Endometrium (tissue), 2 donors: ENCODE results near the gene INSIG1.

Experiments
- FAIRE-seq: peaks from 2 replicates; lab custom pipeline; 2012; peaks lifted over from hg19 to GRCh38; lab: Jason Lieb, UNC
- donor health status: control.
- donor health status: control.

INSIG1 gene

GRCh38 chr7:155285423-155285822 is 12.3 kb upstream of the INSIG1 start:
- no peak for FAIRE-seq

- no peak for FAIRE-seq
These were observed 11.8 kb upstream of the INSIG1 start for GRCh38 chr7:155285833-155286232.

- FAIRE-seq: no peak
These were observed 11.0 kb upstream of the INSIG1 start for GRCh38 chr7:155286686-155287085.

GRCh38 chr7:155287284-155287935 is 10.3 kb upstream of the INSIG1 start:
- no peak for FAIRE-seq

GRCh38 chr7:155288055-155288454 is 9.6 kb upstream of the INSIG1 start:
- no peak for FAIRE-seq

- no peak for FAIRE-seq
These were observed 8.6 kb upstream of the INSIG1 start for GRCh38 chr7:155289107-155289506.

GRCh38 chr7:155289949-155290501 is 7.7 kb upstream of the INSIG1 start:
- no peak for FAIRE-seq

- FAIRE-seq: no peak
These were observed 6.6 kb upstream of the INSIG1 start for GRCh38 chr7:155291045-155291530.

- no peak for FAIRE-seq
These were observed 5.9 kb upstream of the INSIG1 start for GRCh38 chr7:155291729-155292128.

GRCh38 chr7:155292680-155293226 is 4.9 kb upstream of the INSIG1 start:
- FAIRE-seq: no peak

GRCh38 chr7:155293721-155294510 is 3.8 kb upstream of the INSIG1 start:
- no peak for FAIRE-seq

GRCh38 chr7:155294511-155294778 is 3.2 kb upstream of the INSIG1 start:
- no peak for FAIRE-seq

- no peak for FAIRE-seq
These were observed 2.2 kb upstream of the INSIG1 start for GRCh38 chr7:155295511-155295910.

- FAIRE-seq: no peak
These were observed 1.5 kb upstream of the INSIG1 start for GRCh38 chr7:155296006-155296787.

GRCh38 chr7:155296788-155297516 is 726 bp upstream of the INSIG1 start:
- no peak for FAIRE-seq

- no peak for FAIRE-seq
These were observed 683 bp downstream of the INSIG1 start for GRCh38 chr7:155298288-155298833.

- peak; percentile 78 for FAIRE-seq
These were observed 1.3 kb downstream of the INSIG1 start for GRCh38 chr7:155298834-155299534.

- no peak for FAIRE-seq
These were observed 2.0 kb downstream of the INSIG1 start for GRCh38 chr7:155299535-155300202.

- no peak for FAIRE-seq
These were observed 3.2 kb downstream of the INSIG1 start for GRCh38 chr7:155300641-155301452.
